ENCODE results near the gene IRF9.

- TF ChIP-seq CTCF (IDR thresholded peaks at IDR 0.05), result no peak
- no peak for TF ChIP-seq POLR2A (IDR thresholded peaks at IDR 0.05)
- TF ChIP-seq POLR2AphosphoS5 (IDR thresholded peaks at IDR 0.05), result no peak
These were observed 37.3 kb upstream of the IRF9 start for GRCh38 chr14:24123424-24124417.

Measured in breast epithelium (tissue), 3 donors.